Smooth muscle cell (in vitro differentiated cells): ENCODE results near the gene SMG6. TPM values are rescaled to one million over a fixed set of nuclear protein-coding genes. Genes with fewer than 3 reads are reported as not detected.

Experiments
- DNase-seq: peaks from one replicate; lab custom pipeline; 2025; ENCODE audit not compliant: unreplicated experiment; lab: John Stamatoyannopoulos, UW
- H2AFZ ChIP-seq: fragments of 200-600 bp; sonication (generic); 2 replicates; pipeline ENCODE4 v1.6.0; 2016; ENCODE audit warnings: antibody characterized with exemption, low read depth, mild to moderate bottlenecking
- H3F3A ChIP-seq: fragments of 200-600 bp; sonication (generic); 2 replicates; pipeline ENCODE4 v1.6.0; 2017; ENCODE audit warnings: antibody characterized with exemption, low read depth
- H3K27ac ChIP-seq: fragments of 200-600 bp; sonication (generic); 2 replicates; pipeline ENCODE4 v1.5.1; 2016; ENCODE audit warnings: low read depth, mild to moderate bottlenecking
- H3K27me3 ChIP-seq: fragments of 200-600 bp; sonication (generic); 2 replicates; pipeline ENCODE4 v1.6.1; 2016; ENCODE audit warnings: low read depth, mild to moderate bottlenecking
- H3K36me3 ChIP-seq: fragments of 200-600 bp; sonication (generic); 2 replicates; pipeline ENCODE4 v1.5.1; 2016; ENCODE audit warnings: low read depth
- H3K4me1 ChIP-seq: fragments of 200-600 bp; sonication (generic); 2 replicates; pipeline ENCODE4 v1.5.1; 2016; ENCODE audit warnings: low read depth
- H3K4me2 ChIP-seq: fragments of 200-600 bp; sonication (generic); 2 replicates; pipeline ENCODE4 v1.6.0; 2016; ENCODE audit warnings: mild to moderate bottlenecking
- H3K4me3 ChIP-seq: fragments of 200-600 bp; sonication (generic); 2 replicates; pipeline ENCODE4 v1.5.1; 2016; ENCODE audit warnings: mild to moderate bottlenecking
- H3K79me2 ChIP-seq: fragments of 200-600 bp; sonication (generic); 2 replicates; pipeline ENCODE4 v1.6.0; 2016; ENCODE audit warnings: low read depth, mild to moderate bottlenecking
- H3K9ac ChIP-seq: fragments of 200-600 bp; sonication (generic); 2 replicates; pipeline ENCODE4 v1.6.0; 2016; ENCODE audit warnings: low read depth
- H3K9me3 ChIP-seq: fragments of 200-600 bp; sonication (generic); replicated peaks from 2 replicates; pipeline ENCODE4 v1.5.1; 2016; ENCODE audit warnings: low read depth
- H4K20me1 ChIP-seq: fragments of 200-600 bp; sonication (generic); 2 replicates; pipeline ENCODE4 v1.6.0; 2016; ENCODE audit warnings: low read depth
- WGBS: methylation state at CpG from one replicate; pipeline ENCODE4 v1.1.7; 2016; ENCODE audit warnings: low lambda C conversion rate; 5-methylcytosine and 5-hydroxymethylcytosine counted together
- polyA plus RNA-seq: library from polyadenylated mRNA; unstranded; fragments of >200 nt; fragmentation: Nextera tagmentation; extraction: Ambion mirVana; gene quantifications from 2 replicates; pipeline ENCODE4 v1.2.1, GENCODE V29; 2016
- total RNA-seq: library from RNA; depleted of rRNA; stranded (reverse); fragments of >200 nt; gene quantifications from 2 replicates; pipeline ENCODE4 v1.2.3, GENCODE V29; 2014
- TF ChIP-seq, protein P1 (sequence below): fragments of 200-600 bp; sonication (generic); IDR thresholded peaks from 2 replicates; pipeline ENCODE4 v1.5.1; 2017; ENCODE audit warnings: borderline replicate concordance, mild to moderate bottlenecking, antibody characterized with exemption; ENCODE audit not compliant: insufficient read depth, poor library complexity, severe bottlenecking

The SMG6 gene
- total and polyA plus RNA-seq, 2 experiments from 2014 or later: 10.6 to 21.4 TPM

DNA sequence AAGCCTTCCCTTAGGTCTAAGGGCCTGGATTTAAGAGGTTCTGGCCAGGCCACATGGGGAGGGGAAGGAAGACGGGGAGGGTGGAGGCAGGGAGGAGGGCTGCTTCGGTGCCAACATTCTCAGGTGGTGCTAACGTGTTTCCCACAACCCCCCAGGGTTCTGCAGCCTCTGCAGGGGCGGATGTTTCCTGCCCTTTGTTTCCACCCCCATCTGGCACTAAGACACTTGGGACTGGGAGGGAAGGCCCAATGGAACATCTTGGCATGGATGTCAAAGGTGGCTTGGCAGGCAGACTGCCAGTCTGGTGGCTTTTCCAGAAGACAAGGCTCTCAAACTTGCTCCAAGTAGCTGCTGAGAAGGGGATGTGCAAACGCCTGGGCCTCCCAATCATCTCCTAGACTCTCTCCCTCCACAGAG is 236.0 kb downstream of the SMG6 start:
- no peaks in the 10 kb centered on the region for H3K79me2 ChIP-seq
- DNase-seq: no peak
- H3K4me3 ChIP-seq: no peak overlapping the region
- no peak overlapping the region for H2AFZ ChIP-seq
- peak overlapping the region; percentile 48 for H3K4me2 ChIP-seq
- no peaks in the 10 kb centered on the region for H4K20me1 ChIP-seq
- H3K27me3 ChIP-seq: no peaks in the 10 kb centered on the region
- H3K36me3 ChIP-seq: no peaks in the 10 kb centered on the region
- no peaks in the 10 kb centered on the region for H3K9me3 ChIP-seq
- 66% methylated on average over 5 of the region's 5 CpGs for WGBS
- H3K9ac ChIP-seq: peak overlapping the region; percentile 73
- H3F3A ChIP-seq: peaks cover 20% of the 10 kb centered on the region
- TF ChIP-seq, protein P1, sequence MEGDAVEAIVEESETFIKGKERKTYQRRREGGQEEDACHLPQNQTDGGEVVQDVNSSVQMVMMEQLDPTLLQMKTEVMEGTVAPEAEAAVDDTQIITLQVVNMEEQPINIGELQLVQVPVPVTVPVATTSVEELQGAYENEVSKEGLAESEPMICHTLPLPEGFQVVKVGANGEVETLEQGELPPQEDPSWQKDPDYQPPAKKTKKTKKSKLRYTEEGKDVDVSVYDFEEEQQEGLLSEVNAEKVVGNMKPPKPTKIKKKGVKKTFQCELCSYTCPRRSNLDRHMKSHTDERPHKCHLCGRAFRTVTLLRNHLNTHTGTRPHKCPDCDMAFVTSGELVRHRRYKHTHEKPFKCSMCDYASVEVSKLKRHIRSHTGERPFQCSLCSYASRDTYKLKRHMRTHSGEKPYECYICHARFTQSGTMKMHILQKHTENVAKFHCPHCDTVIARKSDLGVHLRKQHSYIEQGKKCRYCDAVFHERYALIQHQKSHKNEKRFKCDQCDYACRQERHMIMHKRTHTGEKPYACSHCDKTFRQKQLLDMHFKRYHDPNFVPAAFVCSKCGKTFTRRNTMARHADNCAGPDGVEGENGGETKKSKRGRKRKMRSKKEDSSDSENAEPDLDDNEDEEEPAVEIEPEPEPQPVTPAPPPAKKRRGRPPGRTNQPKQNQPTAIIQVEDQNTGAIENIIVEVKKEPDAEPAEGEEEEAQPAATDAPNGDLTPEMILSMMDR: no peak
- peak overlapping the region; percentile 94 for H3K27ac ChIP-seq
- H3K4me1 ChIP-seq: peaks cover 18% of the 10 kb centered on the region

DNA sequence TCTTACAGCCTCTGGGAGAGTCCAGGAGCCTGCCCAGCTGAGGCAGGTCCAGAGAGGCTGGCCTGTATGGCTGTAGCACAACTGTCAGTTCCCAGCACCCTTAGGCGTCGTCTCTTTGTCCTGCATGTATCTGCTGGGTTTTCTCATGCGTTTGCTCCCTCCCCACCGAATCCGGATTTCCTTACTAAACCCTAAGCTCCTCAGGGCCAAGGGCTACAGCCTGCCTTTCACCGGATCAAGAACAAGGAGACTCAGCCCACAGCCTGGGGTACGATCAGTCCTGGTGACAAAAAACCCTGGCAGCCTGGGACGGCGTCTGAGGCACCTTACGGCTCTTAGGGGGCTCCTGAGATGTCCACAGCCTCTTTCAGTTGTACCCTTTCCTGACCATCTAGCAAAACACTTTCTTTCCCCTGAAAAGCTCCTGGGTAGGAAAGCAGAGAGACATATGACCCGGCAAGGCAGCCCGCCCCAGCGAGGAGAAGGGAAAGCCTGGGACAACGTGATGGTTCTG is 236.5 kb downstream of the SMG6 start:
- peak overlapping the region; percentile 94 for H3K27ac ChIP-seq

DNA sequence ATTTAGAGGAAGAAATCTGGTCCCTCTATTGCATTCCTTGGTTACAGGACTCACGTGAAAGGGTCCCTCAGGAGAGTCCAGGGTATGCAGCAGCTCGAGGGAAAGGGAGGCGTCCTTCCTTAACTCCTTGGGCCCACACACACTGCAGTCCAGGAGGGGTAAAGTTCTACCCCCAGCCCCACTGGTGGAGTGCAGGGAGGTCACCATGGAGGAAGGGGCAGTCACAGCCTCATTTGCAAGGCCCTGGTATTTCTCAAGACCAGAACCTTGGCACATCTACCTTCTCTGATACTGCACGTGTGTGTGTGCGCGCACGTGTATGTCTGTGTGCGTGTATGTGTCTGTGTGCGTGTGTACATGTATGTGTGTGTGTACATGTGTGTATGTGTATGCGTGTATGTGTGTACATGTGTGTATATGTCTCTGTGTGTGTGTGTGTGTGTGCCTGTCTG is 237.6 kb downstream of the SMG6 start:
- Histone ChIP-seq H4K20me1 (no peaks in the 10 kb centered on the region), H3K4me2 (no peak overlapping the region), H3K27me3 (no peaks in the 10 kb centered on the region), H3K4me3 (no peak overlapping the region), H3K27ac (peak overlapping the region; percentile 94), H3F3A (peaks cover 27% of the 10 kb centered on the region), H3K9me3 (no peaks in the 10 kb centered on the region), H3K36me3 (no peaks in the 10 kb centered on the region), H2AFZ (no peak overlapping the region), H3K4me1 (peaks cover 20% of the 10 kb centered on the region), H3K9ac (peak overlapping the region; percentile 65), H3K79me2 (no peaks in the 10 kb centered on the region)
- WGBS: 95% methylated on average over 10 of the region's 10 CpGs
- DNase-seq: no peak
- TF ChIP-seq, protein P1: no peak

More for the DNA sequence above, 236.5 kb downstream of the SMG6 start:
- Histone ChIP-seq H3K4me1 (peaks cover 20% of the 10 kb centered on the region), H3K79me2 (no peaks in the 10 kb centered on the region), H3K36me3 (no peaks in the 10 kb centered on the region), H4K20me1 (no peaks in the 10 kb centered on the region), H3K9ac (peak overlapping the region; percentile 73), H2AFZ (no peak overlapping the region), H3K27me3 (no peaks in the 10 kb centered on the region), H3F3A (peaks cover 23% of the 10 kb centered on the region), H3K9me3 (no peaks in the 10 kb centered on the region), H3K4me3 (no peak overlapping the region), H3K4me2 (peak overlapping the region; percentile 48)
- WGBS: 81% methylated on average over 13 of the region's 14 CpGs
- DNase-seq: no peak
- TF ChIP-seq, protein P1: no peak
